ENCODE measurements around the gene DIP2A.

The DIP2A gene

GRCh38 chr21:46538262-46538661, 79.6 kb downstream of the DIP2A start:
- DNase-seq, result no peak

GRCh38 chr21:46538851-46539666, 80.4 kb downstream of the DIP2A start:
- no peak for DNase-seq

- DNase-seq, result no peak
Measured at GRCh38 chr21:46540087-46540710, 81.5 kb downstream of the DIP2A start.

GRCh38 chr21:46542588-46543124, 84.0 kb downstream of the DIP2A start:
- DNase-seq, result no peak

- DNase-seq, result no peak
Measured at GRCh38 chr21:46543306-46543705, 84.6 kb downstream of the DIP2A start.

GRCh38 chr21:46544003-46544402, 85.3 kb downstream of the DIP2A start:
- DNase-seq, result no peak

- no peak for DNase-seq
Measured at GRCh38 chr21:46544824-46545223, 86.1 kb downstream of the DIP2A start.

- peak; percentile 78 for DNase-seq
Measured at GRCh38 chr21:46545363-46545762, 86.7 kb downstream of the DIP2A start.

GRCh38 chr21:46545911-46546310, 87.2 kb downstream of the DIP2A start:
- no peak for DNase-seq

- DNase-seq, result no peak
Measured at GRCh38 chr21:46546799-46547198, 88.1 kb downstream of the DIP2A start.

- no peak for DNase-seq
Measured at GRCh38 chr21:46549650-46550049, 91.0 kb downstream of the DIP2A start.

GRCh38 chr21:46550116-46550941, 91.6 kb downstream of the DIP2A start:
- no peak for DNase-seq

GRCh38 chr21:46551636-46552241, 93.0 kb downstream of the DIP2A start:
- DNase-seq, result no peak

- DNase-seq, result no peak
Measured at GRCh38 chr21:46552274-46552673, 93.6 kb downstream of the DIP2A start.

GRCh38 chr21:46552865-46553379, 94.2 kb downstream of the DIP2A start:
- no peak for DNase-seq

GRCh38 chr21:46553993-46554392, 95.3 kb downstream of the DIP2A start:
- no peak for DNase-seq

- no peak for DNase-seq
Measured at GRCh38 chr21:46554431-46555224, 95.9 kb downstream of the DIP2A start.

GRCh38 chr21:46555225-46555617, 96.5 kb downstream of the DIP2A start:
- no peak for DNase-seq

- no peak for DNase-seq
Measured at GRCh38 chr21:46555678-46556077, 97.0 kb downstream of the DIP2A start.

- DNase-seq, result no peak
Measured at GRCh38 chr21:46556802-46557201, 98.1 kb downstream of the DIP2A start.

GRCh38 chr21:46557469-46557868, 98.8 kb downstream of the DIP2A start:
- DNase-seq, result no peak

GRCh38 chr21:46557919-46558392, 99.3 kb downstream of the DIP2A start:
- DNase-seq, result no peak
